HG02571 (cell line): Measurements from ENCODE around the gene SORCS1.

Experiments
- ATAC-seq: cut with Tn5 transposase; IDR thresholded peaks from one replicate; pipeline ENCODE4 v1.9.1; 2021; ENCODE audit warnings: mild to moderate bottlenecking, moderate library complexity; ENCODE audit not compliant: unreplicated experiment

The SORCS1 gene

GRCh38 chr10:106618646-106619045 is 545.9 kb downstream of the SORCS1 start:
- ATAC-seq = no peak

GRCh38 chr10:106615081-106615480 is 549.4 kb downstream of the SORCS1 start:
- ATAC-seq = no peak

GRCh38 chr10:106614293-106614692 is 550.2 kb downstream of the SORCS1 start:
- no peak for ATAC-seq

- no peak for ATAC-seq
These were observed 552.1 kb downstream of the SORCS1 start for GRCh38 chr10:106612381-106612780.

GRCh38 chr10:106609470-106610266 is 554.8 kb downstream of the SORCS1 start:
- ATAC-seq = no peak

- ATAC-seq = no peak
These were observed 556.4 kb downstream of the SORCS1 start for GRCh38 chr10:106608066-106608465.

GRCh38 chr10:106595281-106595680 is 569.2 kb downstream of the SORCS1 start:
- ATAC-seq = no peak

- no peak for ATAC-seq
These were observed 570.6 kb downstream of the SORCS1 start for GRCh38 chr10:106593876-106594275.

- ATAC-seq = no peak
These were observed 572.1 kb downstream of the SORCS1 start for GRCh38 chr10:106592396-106592795.

GRCh38 chr10:106582291-106582690 is 582.2 kb downstream of the SORCS1 start:
- ATAC-seq = no peak

- ATAC-seq = no peak
These were observed 586.8 kb downstream of the SORCS1 start for GRCh38 chr10:106577756-106578155.

GRCh38 chr10:106577266-106577665 is 587.2 kb downstream of the SORCS1 start:
- ATAC-seq = no peak

- no peak for ATAC-seq
These were observed 588.0 kb downstream of the SORCS1 start for GRCh38 chr10:106576534-106576933.

GRCh38 chr10:106573106-106573505 is 591.4 kb downstream of the SORCS1 start:
- ATAC-seq = no peak

GRCh38 chr10:106571192-106571946 is 593.1 kb downstream of the SORCS1 start:
- no peak for ATAC-seq

GRCh38 chr10:106570268-106570667 is 594.2 kb downstream of the SORCS1 start:
- no peak for ATAC-seq

GRCh38 chr10:106567629-106568028 is 596.9 kb downstream of the SORCS1 start:
- no peak for ATAC-seq

GRCh38 chr10:106566873-106567272 is 597.6 kb downstream of the SORCS1 start:
- no peak for ATAC-seq

GRCh38 chr10:106565546-106565945 is 599.0 kb downstream of the SORCS1 start:
- ATAC-seq = no peak

- no peak for ATAC-seq
These were observed 601.1 kb downstream of the SORCS1 start for GRCh38 chr10:106563384-106563783.

GRCh38 chr10:106560925-106561640 is 603.4 kb downstream of the SORCS1 start:
- no peak for ATAC-seq

- ATAC-seq = no peak
These were observed 605.1 kb downstream of the SORCS1 start for GRCh38 chr10:106559442-106559841.
